Sigmoid colon (tissue), 7 donors: ENCODE data around the gene FOLR2. TPM values are rescaled to one million over a fixed set of nuclear protein-coding genes. Genes with fewer than 3 reads are reported as not detected.

Experiments
- DNase-seq: peaks from one replicate; pipeline ENCODE4 v3.0.0-alpha.2; 2019
- H3K27ac ChIP-seq, 4 donors: fragments of 200-600 bp; sonication (generic); one replicate each; pipeline ENCODE4 v1.5.1; 2016 to 2019; ENCODE audit warnings: mild to moderate bottlenecking in 1 of 4
- H3K27me3 ChIP-seq, 3 donors: fragments of 200-600 bp; sonication (generic); one replicate each; pipeline ENCODE4 v1.5.1; 2019; ENCODE audit warnings: mild to moderate bottlenecking in 1 of 3
- H3K36me3 ChIP-seq, 4 donors: fragments of 200-600 bp; sonication (generic); one replicate each; pipeline ENCODE4 v1.5.1; 2016 to 2019
- H3K4me1 ChIP-seq, 4 donors: fragments of 200-600 bp; sonication (generic); one replicate each; pipeline ENCODE4 v1.5.1; 2017 to 2019
- H3K4me3 ChIP-seq, 4 donors: fragments of 200-600 bp; sonication (generic); one replicate each; pipeline ENCODE4 v1.5.1; 2017 to 2019; ENCODE audit warnings: mild to moderate bottlenecking in 2 of 4, moderate library complexity in 1 of 4
- H3K9me3 ChIP-seq, 4 donors: fragments of 200-600 bp in 3 of 4; sonication (generic) in 3 of 4; one replicate each; pipeline versions ENCODE4 v1.5.1 to v1.6.1; 2013 to 2019
- EP300 ChIP-seq, 4 donors: sonication (generic); formaldehyde crosslinking; IDR thresholded peaks; one replicate each; pipeline ENCODE4 v1.6.1; 2017; ENCODE audit warnings: antibody characterized with exemption in 4 of 4
- POLR2A ChIP-seq, 2 donors: fragments of 450-650 bp; IDR thresholded peaks; one replicate each; pipeline ENCODE4 v1.6.1; 2016; ENCODE audit warnings: antibody characterized with exemption in 2 of 2, mild to moderate bottlenecking in 2 of 2, moderate library complexity in 2 of 2
- POLR2AphosphoS5 ChIP-seq, 4 donors: sonication (generic); formaldehyde crosslinking; IDR thresholded peaks; one replicate each; pipeline ENCODE4 v1.6.1; 2017; ENCODE audit warnings: antibody characterized with exemption in 4 of 4
- WGBS, 2 donors: extraction: QIAGEN DNeasy Blood & Tissue Kit; methylation state at CpG; one replicate each; pipeline ENCODE4 v1.1.7; 2013; 5-methylcytosine and 5-hydroxymethylcytosine counted together
- intact Hi-C: fragments of 100-400 bp; cut with DNase I; formaldehyde crosslinking; loops from one replicate; pipeline ENCODE4 v1.15.1; 2023
- polyA plus RNA-seq, 3 donors: library from polyadenylated mRNA; stranded (reverse); fragments of 200-250 nt; gene quantifications; one replicate each; pipeline ENCODE4 v1.2.3, GENCODE V29; 2013
- total RNA-seq, 4 donors: library from RNA; depleted of rRNA; stranded (reverse); fragments of >200 nt; gene quantifications; one replicate each; pipeline ENCODE4 v1.1.0, GENCODE V29; 2016
- TF ChIP-seq, protein P1 (sequence below), 4 experiments: fragments of 450-650 bp in 3 of 4; fragments of 200-600 bp in 1 of 4; IDR thresholded peaks; one replicate each; pipeline ENCODE4 v1.5.1; 2016 to 2019; ENCODE audit warnings: antibody characterized with exemption in 4 of 4, mild to moderate bottlenecking in 3 of 4, moderate library complexity in 2 of 4
- donor health status: healthy with polysubstance abuse.
- donor health status: Bipolar disorder and iron deficiency.
- donor health status: healthy.

The FOLR2 gene
- total and polyA plus RNA-seq, 7 donors, result 14.1 to 61.7 (median 27.0) TPM

DNA sequence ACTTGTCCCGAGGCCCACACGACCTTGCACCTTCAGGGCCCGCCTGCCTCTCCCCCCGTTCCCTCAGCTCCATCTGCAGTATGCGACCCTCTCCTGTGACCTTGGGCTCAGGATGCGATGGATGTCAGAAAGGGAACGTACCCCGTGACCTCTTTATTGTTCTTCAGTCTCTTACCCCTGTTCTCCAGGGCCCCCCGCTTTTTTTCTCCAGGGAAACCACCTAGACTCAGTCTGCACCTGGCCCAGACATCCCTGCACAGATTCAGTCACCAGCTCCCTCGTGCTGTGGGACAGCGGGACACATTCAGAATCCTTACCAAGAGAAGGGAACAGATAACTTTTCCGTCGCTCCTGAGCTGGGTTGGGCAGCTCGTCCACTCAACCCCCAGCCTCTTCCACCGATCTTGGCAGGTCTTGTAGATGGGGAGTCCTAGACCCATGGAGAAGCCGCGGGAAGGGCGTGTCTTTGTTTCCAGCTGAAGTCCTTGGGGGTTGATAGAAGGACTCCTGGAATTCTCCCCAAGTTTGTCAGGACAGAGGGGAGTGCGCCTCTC lies 28.7 kb downstream of the FOLR2 start:
- H3K4me1 ChIP-seq, result peaks cover 0 to 24% (median 20%) of the 10 kb centered on the region in 4 donors
- intact Hi-C loops, result no loop called here
- TF ChIP-seq, protein P1, sequence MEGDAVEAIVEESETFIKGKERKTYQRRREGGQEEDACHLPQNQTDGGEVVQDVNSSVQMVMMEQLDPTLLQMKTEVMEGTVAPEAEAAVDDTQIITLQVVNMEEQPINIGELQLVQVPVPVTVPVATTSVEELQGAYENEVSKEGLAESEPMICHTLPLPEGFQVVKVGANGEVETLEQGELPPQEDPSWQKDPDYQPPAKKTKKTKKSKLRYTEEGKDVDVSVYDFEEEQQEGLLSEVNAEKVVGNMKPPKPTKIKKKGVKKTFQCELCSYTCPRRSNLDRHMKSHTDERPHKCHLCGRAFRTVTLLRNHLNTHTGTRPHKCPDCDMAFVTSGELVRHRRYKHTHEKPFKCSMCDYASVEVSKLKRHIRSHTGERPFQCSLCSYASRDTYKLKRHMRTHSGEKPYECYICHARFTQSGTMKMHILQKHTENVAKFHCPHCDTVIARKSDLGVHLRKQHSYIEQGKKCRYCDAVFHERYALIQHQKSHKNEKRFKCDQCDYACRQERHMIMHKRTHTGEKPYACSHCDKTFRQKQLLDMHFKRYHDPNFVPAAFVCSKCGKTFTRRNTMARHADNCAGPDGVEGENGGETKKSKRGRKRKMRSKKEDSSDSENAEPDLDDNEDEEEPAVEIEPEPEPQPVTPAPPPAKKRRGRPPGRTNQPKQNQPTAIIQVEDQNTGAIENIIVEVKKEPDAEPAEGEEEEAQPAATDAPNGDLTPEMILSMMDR (IDR thresholded peaks at IDR 0.05), result no peak
- TF ChIP-seq POLR2A (IDR thresholded peaks at IDR 0.05) (no peak), EP300 (IDR thresholded peaks at IDR 0.05) (no peak), POLR2AphosphoS5 (IDR thresholded peaks at IDR 0.05) (no peak)
- no peaks in the 10 kb centered on the region for H3K9me3 ChIP-seq
- DNase-seq, result no peak
- no peaks in the 10 kb centered on the region for H3K36me3 ChIP-seq
- peaks cover 30 to 81% (median 51%) of the 10 kb centered on the region in 3 donors for H3K27me3 ChIP-seq
- no peak overlapping the region for H3K4me3 ChIP-seq
- WGBS, 2 donors, result 14 to 16% methylated on average over 19 of the region's 19 CpGs
- no peak overlapping the region for H3K27ac ChIP-seq

DNA sequence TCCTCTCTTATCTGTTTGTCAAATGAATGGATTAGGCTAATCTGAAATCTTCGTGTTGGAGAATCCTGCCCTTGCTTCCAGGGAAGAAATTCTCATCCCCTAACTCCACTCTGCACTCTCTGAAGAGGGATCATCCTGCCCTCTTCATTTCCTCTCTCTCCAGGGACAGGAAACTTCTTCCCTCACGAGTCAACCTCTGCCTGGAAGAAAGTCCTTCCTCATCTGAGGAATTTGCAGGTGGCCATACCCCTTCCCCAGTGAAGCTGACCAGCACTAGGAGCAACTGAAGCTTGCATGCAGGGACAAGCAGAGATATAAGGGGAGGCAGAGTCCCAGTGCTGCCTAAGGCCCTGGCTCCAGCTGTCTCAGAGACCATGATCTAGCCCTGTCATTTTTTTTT lies 31.0 kb downstream of the FOLR2 start:
- no peak overlapping the region for H3K4me3 ChIP-seq
- H3K36me3 ChIP-seq, result no peaks in the 10 kb centered on the region
- no peaks in the 10 kb centered on the region for H3K9me3 ChIP-seq
- WGBS, 2 donors, result 37 to 38% methylated on average over 2 of the region's 2 CpGs
- H3K27ac ChIP-seq, result no peak overlapping the region
- intact Hi-C loops, result no loop called here
- H3K4me1 ChIP-seq, result peaks cover 0 to 18% (median 10%) of the 10 kb centered on the region in 4 donors
- TF ChIP-seq, protein P1 (IDR thresholded peaks at IDR 0.05), result no peak
- TF ChIP-seq EP300 (IDR thresholded peaks at IDR 0.05) (no peak), POLR2AphosphoS5 (IDR thresholded peaks at IDR 0.05) (no peak)
- peaks cover 29 to 69% (median 31%) of the 10 kb centered on the region in 3 donors for H3K27me3 ChIP-seq
- no peak for DNase-seq

DNA sequence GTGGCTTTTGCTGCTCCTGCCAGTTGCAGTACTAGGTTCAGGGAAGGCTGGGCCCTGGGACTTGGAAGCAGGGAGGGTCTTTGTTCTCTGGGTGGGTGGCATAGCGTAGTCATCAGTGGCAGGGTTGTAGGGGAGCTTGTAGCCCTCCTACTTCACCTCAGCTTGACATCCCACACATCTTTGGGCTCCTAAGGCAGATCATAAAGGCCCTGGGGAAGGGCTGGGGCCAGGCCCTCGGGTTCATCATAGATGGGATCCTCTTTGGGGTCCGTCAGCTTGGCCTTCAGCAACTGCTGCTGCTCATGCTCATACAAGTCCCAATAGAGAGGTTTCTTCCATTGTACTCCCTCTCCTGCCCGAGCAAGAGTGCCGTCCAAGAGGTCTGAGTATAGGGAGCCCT lies 33.4 kb downstream of the FOLR2 start:
- Histone ChIP-seq H3K9me3 (no peaks in the 10 kb centered on the region), H3K4me3 (no peak overlapping the region), H3K36me3 (no peaks in the 10 kb centered on the region), H3K27me3 (peaks cover 6 to 49% (median 7%) of the 10 kb centered on the region in 3 donors), H3K4me1 (peaks cover 0 to 2% (median 0%) of the 10 kb centered on the region in 4 donors), H3K27ac (no peak overlapping the region)
- intact Hi-C loops, result no loop called here
- TF ChIP-seq, protein P1 (IDR thresholded peaks at IDR 0.05), result no peak
- no peak for TF ChIP-seq EP300 (IDR thresholded peaks at IDR 0.05)
- no peak for TF ChIP-seq POLR2AphosphoS5 (IDR thresholded peaks at IDR 0.05)
- TF ChIP-seq POLR2A (IDR thresholded peaks at IDR 0.05), result no peak
- 81 to 85% methylated on average over 5 of the region's 5 CpGs for WGBS, 2 donors
- no peak for DNase-seq

DNA sequence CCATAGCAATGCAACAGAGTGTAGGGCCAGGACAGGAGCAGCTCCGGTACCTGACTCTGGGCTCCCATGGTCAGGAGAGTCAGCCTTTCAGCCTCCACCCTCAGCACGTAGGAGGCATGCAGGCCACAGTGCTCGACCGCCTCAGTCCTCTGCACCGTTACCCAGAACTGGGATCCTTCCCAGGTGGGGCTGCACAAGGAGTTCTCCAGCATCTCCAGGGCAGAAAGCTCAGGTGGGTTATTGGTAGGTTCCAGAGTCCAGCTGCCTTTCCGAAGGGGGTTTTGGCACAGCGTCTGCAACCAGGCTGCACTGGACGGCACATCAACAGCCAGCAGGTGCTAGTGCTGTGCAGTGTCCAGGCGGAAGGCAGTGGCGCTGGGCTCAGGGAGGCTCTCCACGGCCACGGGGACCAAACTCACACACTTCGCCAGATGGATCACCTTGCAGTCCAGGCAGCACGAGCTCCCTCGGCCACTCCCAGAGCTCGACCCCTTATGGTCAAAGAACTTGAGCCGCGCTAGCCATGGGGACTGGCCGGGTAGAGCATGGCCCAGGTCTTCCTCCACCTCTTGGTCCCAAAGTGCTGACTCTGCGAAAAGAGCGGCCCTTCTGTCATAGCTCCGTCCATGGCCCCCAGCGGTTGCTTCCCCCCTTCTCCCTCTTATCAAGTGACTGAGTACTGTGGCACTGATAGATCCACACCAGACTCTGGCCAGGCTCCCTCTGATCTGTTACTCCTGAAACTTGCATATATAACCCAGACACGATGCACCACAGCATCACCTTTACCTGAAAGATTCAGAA lies 34.3 kb downstream of the FOLR2 start:
- TF ChIP-seq EP300 (IDR thresholded peaks at IDR 0.05) (no peak), POLR2AphosphoS5 (IDR thresholded peaks at IDR 0.05) (no peak), POLR2A (IDR thresholded peaks at IDR 0.05) (no peak)
- TF ChIP-seq, protein P1 (IDR thresholded peaks at IDR 0.05), result no peak
- no peaks in the 10 kb centered on the region for H3K4me1 ChIP-seq
- H3K4me3 ChIP-seq, result no peak overlapping the region
- no peaks in the 10 kb centered on the region for H3K36me3 ChIP-seq
- WGBS, 2 donors, result 90 to 91% methylated on average over 24 of the region's 24 CpGs
- H3K9me3 ChIP-seq, result no peaks in the 10 kb centered on the region
- DNase-seq, result no peak
- no peak overlapping the region for H3K27ac ChIP-seq
- intact Hi-C loops, result no loop called here
- H3K27me3 ChIP-seq, result peaks cover 0 to 40% (median 0%) of the 10 kb centered on the region in 3 donors
